Astrocyte (in vitro differentiated cells and primary cell): ENCODE data around the gene PHF13.

Source experiments
- EZH2 ChIP-seq: IDR thresholded peaks from 2 replicates; pipeline ENCODE4 v1.6.1; 2012; ENCODE audit warnings: mild to moderate bottlenecking, low read length, inconsistent platforms; ENCODE audit not compliant: insufficient read depth
- TF ChIP-seq, protein P1 (sequence below): IDR thresholded peaks from 2 replicates; pipeline ENCODE4 v1.5.1; 2011; ENCODE audit warnings: low read depth, mild to moderate bottlenecking, inconsistent platforms, low read length, moderate library complexity; ENCODE audit not compliant: insufficient read depth

DNA sequence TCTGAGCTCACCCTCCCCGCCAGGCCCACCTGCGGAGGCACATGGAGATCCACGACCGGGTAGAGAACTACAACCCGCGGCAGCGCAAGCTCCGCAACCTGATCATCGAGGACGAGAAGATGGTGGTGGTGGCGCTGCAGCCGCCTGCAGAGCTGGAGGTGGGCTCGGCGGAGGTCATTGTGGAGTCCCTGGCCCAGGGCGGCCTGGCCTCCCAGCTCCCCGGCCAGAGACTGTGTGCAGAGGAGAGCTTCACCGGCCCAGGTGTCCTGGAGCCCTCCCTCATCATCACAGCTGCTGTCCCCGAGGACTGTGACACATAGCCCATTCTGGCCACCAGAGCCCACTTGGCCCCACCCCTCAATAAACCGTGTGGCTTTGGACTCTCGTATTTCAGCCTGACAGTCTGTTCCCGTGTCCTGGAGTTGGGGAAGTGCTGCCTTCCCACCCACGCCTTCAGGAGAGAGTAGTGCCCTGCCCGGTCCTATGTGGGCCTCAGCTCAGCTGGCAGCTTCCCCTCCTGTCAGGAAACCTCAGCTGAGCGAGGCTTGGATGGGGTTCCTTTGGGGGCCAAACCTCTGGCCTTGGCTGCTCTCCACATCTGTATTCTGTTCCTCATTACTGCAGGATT, 24.5 kb upstream of the PHF13 start:
- no peak for TF ChIP-seq EZH2
- TF ChIP-seq, protein P1, sequence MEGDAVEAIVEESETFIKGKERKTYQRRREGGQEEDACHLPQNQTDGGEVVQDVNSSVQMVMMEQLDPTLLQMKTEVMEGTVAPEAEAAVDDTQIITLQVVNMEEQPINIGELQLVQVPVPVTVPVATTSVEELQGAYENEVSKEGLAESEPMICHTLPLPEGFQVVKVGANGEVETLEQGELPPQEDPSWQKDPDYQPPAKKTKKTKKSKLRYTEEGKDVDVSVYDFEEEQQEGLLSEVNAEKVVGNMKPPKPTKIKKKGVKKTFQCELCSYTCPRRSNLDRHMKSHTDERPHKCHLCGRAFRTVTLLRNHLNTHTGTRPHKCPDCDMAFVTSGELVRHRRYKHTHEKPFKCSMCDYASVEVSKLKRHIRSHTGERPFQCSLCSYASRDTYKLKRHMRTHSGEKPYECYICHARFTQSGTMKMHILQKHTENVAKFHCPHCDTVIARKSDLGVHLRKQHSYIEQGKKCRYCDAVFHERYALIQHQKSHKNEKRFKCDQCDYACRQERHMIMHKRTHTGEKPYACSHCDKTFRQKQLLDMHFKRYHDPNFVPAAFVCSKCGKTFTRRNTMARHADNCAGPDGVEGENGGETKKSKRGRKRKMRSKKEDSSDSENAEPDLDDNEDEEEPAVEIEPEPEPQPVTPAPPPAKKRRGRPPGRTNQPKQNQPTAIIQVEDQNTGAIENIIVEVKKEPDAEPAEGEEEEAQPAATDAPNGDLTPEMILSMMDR = no peak
